ENCODE measurements around the gene XCR1.
"Not testable (repeated sequence)": the region's sequence is repeated elsewhere in the genome, so short reads cannot be mapped to it uniquely, and the experiment has no call there.

Gene XCR1

GRCh38 chr3:46038071-46038470 lies 10.8 kb upstream of the XCR1 start:
- DNase-seq = not testable (repeated sequence)

- DNase-seq = no peak
Observed at GRCh38 chr3:46036191-46036590, 8.9 kb upstream of the XCR1 start.

DNA sequence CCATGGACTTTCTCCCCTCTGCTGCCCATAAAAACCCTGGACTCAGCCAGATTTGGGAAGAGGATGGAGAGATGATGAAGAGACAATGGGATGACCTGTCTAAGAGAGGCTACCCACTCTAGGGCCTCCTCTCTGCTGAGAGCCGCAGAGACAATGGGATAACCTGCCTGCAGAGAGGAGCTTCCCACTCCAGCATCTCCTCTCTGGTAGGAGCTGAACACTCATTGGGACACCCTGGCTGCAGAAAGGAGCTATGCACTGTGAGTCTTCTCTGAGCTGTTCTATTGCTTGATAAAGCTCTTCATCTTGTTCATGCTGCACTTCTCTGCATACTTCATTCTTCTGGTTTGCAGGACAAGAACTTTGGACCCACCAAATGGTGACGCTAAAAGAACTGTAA lies 4.5 kb upstream of the XCR1 start:
- no peak for DNase-seq

GRCh38 chr3:46031269-46031668 lies 4.0 kb upstream of the XCR1 start:
- no peak for DNase-seq

- DNase-seq = no peak
Observed at GRCh38 chr3:46030626-46031025, 3.3 kb upstream of the XCR1 start.

DNA sequence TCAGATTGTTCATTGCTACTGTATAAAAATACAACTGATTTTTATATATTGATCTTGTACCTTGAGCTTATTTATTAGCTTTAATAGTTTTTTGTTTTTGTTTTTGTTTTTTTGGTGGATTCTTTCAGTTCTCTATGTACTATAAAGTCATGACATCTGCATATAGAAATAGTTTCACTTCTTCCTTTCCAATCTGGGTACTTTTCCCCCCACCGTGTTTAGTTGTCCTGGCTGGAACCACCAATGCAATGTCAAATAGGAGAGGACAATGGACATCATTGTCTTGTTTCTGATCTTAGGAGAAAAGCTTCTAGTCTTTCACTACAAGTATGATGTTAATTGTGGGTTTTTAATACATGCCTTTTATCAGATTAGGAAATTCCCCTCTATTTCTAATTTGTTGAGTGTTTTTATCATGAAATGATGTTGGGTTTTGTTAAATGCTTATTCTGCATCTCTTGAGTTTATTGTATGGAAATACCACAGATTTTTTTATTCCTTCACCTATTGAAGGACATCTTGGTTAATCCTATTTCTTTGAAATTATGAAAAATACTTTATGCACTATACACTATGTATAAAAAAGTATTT lies 2.8 kb upstream of the XCR1 start:
- DNase-seq = no peak

GRCh38 chr3:46027736-46028397 lies 584 bp upstream of the XCR1 start:
- DNase-seq = no peak

DNA sequence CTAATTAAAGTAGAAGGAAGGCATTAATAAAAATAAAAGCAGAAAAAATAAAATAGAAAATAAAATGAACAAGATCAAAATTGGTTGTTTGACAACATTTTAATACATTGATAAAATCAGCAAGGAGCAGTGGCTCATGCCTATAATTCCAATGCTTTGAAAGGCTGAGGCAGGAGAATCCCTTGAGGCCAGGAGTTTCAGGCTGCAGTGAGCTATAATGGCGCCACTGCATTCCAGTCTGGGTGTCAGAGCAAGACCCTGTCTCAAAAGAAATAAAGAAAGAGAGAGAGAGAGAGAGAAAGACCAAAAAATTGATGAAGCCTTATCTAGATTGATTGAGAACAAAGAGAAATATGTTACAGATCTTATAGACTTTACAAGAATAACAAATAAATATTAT lies 2.1 kb downstream of the XCR1 start:
- no peak for DNase-seq

- no peak for DNase-seq
Observed at GRCh38 chr3:46024131-46024530, 3.2 kb downstream of the XCR1 start.

GRCh38 chr3:46022909-46023785 lies 4.1 kb downstream of the XCR1 start:
- no peak for DNase-seq

DNA sequence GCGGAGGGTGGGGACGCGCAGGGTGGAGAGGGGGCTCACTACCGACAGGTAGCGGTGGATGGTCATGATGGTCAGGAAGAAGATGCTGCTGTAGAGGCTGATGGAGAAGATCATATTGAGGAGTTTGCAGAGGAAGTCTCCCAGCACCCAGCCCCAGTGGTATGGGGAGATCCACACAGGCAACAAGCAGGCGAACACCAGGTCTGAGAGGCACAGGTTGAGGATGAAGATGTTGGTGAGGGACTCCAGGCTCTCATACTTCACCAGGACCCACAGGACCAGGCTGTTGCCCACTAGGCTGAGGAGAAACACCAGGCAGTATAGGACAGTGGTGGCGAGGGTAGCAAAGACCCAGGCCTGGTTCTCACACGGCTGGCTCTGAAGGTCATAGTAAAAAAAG lies 5.8 kb downstream of the XCR1 start:
- DNase-seq = no peak

GRCh38 chr3:46020766-46021510 lies 6.3 kb downstream of the XCR1 start:
- DNase-seq = no peak

GRCh38 chr3:46019707-46020106 lies 7.6 kb downstream of the XCR1 start:
- DNase-seq = no peak

- no peak for DNase-seq
Observed at GRCh38 chr3:46017720-46018119, 9.6 kb downstream of the XCR1 start.

DNA sequence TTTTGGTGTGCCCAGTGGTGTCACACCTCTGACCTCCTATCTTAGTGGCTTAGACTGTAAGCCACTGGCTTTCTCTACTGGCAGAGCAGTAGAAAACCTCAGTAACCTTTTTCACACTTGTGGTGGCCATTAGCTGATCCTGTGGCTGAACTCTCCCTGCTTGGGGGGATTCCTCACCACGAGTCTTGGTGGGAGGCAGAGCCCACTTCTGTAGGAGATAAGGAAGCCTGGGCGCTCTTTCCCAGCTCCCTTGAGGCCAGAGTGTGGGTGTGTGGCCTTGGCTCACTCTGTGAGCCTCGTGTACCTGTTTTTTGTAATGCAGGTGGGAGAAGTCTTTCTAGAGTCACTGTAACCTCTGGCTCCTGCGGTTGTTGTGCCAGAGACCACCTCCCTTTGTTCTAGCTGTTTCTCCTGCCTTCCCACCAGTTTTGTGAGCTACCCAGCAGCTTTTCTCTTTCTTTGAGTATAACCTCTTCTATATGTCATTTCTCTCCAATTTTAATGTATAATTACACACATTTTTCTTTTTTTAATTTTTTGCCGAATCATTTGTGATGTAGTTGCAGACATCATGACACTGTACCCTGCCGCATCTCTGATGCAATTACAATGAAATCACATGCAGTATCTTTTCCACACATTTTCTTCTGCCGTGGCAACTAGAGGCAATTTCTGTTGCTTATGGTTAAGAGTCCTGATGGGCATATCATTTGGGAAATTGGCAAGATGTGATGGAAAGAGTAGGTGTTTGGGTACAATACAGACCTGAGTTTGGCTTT lies 13.8 kb downstream of the XCR1 start:
- no peak for DNase-seq

GRCh38 chr3:46012246-46012645 lies 15.0 kb downstream of the XCR1 start:
- DNase-seq = no peak

DNA sequence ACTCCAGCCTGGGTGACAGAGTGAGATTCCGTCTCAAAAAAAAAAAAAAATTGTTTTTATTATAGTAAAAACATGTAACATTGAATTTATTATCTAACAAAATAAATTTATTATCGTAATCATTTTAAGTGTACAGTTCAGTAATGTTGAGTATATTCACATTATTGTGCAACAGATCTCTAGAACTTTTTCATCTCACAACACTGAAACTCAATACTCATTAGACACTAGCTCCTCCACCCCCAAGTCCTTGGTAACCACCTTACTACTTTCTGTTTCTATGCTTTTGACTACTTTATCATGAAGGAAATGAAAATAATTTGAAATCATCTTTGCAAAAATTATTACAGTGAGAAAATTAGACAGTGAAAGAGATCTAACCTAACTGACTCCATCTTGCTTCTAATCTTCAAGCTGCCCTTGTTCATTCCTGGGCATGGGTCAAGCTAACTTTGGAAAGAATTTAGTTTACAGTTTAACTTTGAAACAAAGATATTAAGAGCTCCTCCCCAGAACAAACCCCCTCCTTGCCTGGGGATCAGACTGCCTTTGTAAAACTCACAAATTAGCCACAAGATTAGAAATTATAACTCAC lies 16.7 kb downstream of the XCR1 start:
- no peak for DNase-seq

- no peak for DNase-seq
Observed at GRCh38 chr3:46008058-46008457, 19.2 kb downstream of the XCR1 start.

GRCh38 chr3:46007280-46007679 lies 20.0 kb downstream of the XCR1 start:
- no peak for DNase-seq

- no peak for DNase-seq
Observed at GRCh38 chr3:46006238-46007032, 20.8 kb downstream of the XCR1 start.

GRCh38 chr3:46003706-46004105 lies 23.6 kb downstream of the XCR1 start:
- DNase-seq = not testable (repeated sequence)

Measured in NCI-H2171 (cell line).